Measurements from ENCODE around the gene ANO10. TPM values are rescaled to one million over a fixed set of nuclear protein-coding genes. Genes with fewer than 3 reads are reported as not detected.
A peak's percentile ranks its signal among the peaks of the same experiment; 100 is the strongest.
"Not testable (repeated sequence)": the region's sequence is repeated elsewhere in the genome, so short reads cannot be mapped to it uniquely, and the experiment has no call there.

Gene ANO10
- total RNA-seq, 2 experiments from 2014 or later, result 8.4 to 8.5 TPM

DNA sequence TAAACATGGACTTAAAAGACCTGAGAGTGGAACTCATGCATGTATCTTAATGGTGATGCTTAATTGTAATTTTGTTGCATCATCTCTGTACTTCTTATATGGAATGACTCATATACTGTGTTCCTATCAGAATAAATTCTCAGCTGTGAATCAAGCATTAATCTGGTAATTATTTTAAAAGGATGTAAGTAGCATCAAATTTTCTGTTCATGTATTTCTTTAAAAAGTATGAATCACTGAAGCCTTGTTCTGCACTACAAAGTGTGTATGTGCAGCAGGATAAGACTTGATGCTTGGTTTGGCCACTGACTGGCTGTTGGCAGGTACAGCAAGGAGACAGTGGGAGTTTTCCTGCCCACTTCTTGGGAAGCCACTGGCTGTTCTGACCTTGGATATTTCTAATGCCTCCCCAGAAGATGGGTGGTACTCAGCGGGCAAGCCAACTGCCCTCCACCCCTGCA, 123.9 kb downstream of the ANO10 start:
- peaks cover 1% of the 10 kb centered on the region for H3K27me3 Mint-ChIP-seq

DNA sequence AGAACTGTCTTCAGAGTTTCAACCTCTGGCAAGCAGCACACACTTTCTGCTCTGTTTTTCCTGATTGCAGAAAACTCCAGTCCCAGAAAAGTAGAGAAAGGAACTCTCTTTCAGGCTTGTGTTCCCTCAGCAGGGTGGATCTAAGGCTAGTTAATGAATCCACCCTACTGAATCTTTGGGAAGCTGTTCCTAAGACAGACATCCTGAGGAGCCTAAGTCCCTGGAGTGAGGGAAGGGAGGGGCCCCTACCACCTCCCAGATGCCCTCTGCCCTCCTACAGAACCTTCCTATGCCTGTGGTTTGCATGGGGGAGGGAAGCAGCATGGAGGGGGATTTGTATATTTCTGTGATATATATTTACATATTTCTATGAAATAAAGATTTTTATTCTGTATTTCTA, 124.4 kb downstream of the ANO10 start:
- Mint-ChIP-seq H3K9me3 (peaks cover under 1% of the 10 kb centered on the region), H3K36me3 (no peaks in the 10 kb centered on the region), H3K4me1 (ENCODE audit: low read depth) (peaks cover 46% of the 10 kb centered on the region), H3K4me3 (no peak overlapping the region), H3K27ac (no peak overlapping the region), H3K27me3 (peaks cover 1% of the 10 kb centered on the region)
- CTCF ChIA-PET, result no interaction called here
- no peak for DNase-seq
- POLR2A ChIA-PET, result no interaction called here
- intact Hi-C loops (cut with micrococcal nuclease), result no loop called here

More for the DNA sequence above, 123.9 kb downstream of the ANO10 start:
- H3K4me1 Mint-ChIP-seq (ENCODE audit: low read depth), result peaks cover 50% of the 10 kb centered on the region
- no peaks in the 10 kb centered on the region for H3K36me3 Mint-ChIP-seq
- no peak overlapping the region for H3K27ac Mint-ChIP-seq
- intact Hi-C loops (cut with micrococcal nuclease), result no loop called here
- ChIA-PET POLR2A (no interaction called here), CTCF (no interaction called here)
- no peak for DNase-seq
- H3K9me3 Mint-ChIP-seq, result no peaks in the 10 kb centered on the region
- no peak overlapping the region for H3K4me3 Mint-ChIP-seq

DNA sequence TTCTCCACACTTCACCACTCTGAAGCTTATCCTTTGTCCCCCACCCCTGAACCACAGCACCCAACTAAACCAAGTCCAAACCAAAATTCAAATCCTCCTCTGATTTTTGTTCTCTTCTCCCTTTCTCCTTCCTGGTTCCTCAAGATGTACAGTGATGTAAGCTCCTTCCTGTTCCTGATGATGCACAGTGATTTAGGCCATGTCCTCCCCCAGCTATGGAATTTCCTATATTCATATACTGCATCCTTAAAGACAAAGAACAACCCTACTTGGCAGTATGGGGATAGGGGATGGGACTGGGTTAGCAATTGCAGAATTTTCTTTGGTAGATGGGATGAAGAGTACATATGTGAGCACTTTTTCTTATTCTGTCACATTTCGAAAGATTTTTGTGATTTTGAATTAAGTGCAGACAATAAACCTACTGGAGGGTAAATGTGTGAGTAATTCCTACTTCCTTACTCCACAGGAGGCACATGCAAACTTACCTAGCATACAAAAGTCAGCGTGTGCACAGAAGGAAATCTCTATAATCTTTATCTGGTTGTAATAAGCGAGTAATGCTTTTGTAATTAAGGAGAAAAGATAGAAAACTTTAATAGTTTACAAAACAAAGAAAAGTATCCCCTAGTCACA, 125.0 kb downstream of the ANO10 start:
- H3K27me3 Mint-ChIP-seq, result peaks cover 1% of the 10 kb centered on the region
- ChIA-PET CTCF (no interaction called here), POLR2A (no interaction called here)
- H3K36me3 Mint-ChIP-seq, result no peaks in the 10 kb centered on the region
- peaks cover 3% of the 10 kb centered on the region for H3K9me3 Mint-ChIP-seq
- H3K27ac Mint-ChIP-seq, result no peak overlapping the region
- no peak for DNase-seq
- H3K4me1 Mint-ChIP-seq (ENCODE audit: low read depth), result peaks cover 48% of the 10 kb centered on the region
- no peak overlapping the region for H3K4me3 Mint-ChIP-seq
- intact Hi-C loops (cut with micrococcal nuclease), result no loop called here

DNA sequence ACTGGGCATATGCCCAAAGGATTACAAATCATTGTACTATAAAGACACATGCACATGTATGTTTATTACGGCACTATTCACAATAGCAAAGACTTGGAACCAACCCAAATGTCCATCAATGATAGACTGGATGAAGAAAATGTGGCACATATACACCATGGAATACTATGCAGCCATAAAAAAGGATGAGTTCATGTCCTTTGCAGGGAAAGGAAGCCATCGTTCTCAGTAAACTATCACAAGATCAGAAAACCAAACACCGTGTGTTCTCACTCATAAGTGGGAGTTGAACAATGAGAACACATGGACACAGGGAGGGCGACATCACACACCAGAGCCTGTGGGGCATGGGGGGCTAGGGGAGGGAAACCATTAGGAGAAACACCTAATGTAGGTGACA, 128.9 kb downstream of the ANO10 start:
- H3K9me3 Mint-ChIP-seq; intact Hi-C loops (cut with micrococcal nuclease); H3K4me3 Mint-ChIP-seq; H3K27ac Mint-ChIP-seq; DNase-seq; POLR2A ChIA-PET; H3K36me3 Mint-ChIP-seq; CTCF ChIA-PET; H3K27me3 Mint-ChIP-seq: not testable (repeated sequence)
- peaks cover 31% of the 10 kb centered on the region for H3K4me1 Mint-ChIP-seq (ENCODE audit: low read depth)

DNA sequence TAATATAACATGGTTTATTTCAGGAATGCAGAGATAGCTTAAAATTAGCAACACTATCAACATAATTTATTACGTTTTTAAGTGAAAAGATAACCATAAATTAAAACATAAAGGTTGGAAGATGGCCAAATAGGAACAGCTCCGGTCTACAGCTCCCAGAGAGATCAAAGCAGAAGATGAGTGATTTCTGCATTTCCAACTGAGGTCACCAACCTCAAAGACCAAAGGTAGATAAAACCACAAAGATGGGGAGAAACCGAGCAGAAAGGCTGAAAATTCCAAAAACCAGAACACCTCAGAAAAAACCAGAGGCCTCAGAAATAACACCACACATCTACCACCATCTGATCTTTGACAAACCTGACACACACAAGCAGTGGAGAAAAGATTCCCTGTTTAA, 130.0 kb downstream of the ANO10 start:
- H3K9me3 Mint-ChIP-seq; H3K27me3 Mint-ChIP-seq; intact Hi-C loops (cut with micrococcal nuclease); H3K27ac Mint-ChIP-seq; H3K4me3 Mint-ChIP-seq; POLR2A ChIA-PET; H3K36me3 Mint-ChIP-seq; DNase-seq: not testable (repeated sequence)
- H3K4me1 Mint-ChIP-seq (ENCODE audit: low read depth), result peaks cover 23% of the 10 kb centered on the region
- CTCF ChIA-PET, result interaction anchor here (0.8 kb wide), 1 partner anchor 12 kb away, joined by 4 read pairs; no protein-coding TSS in a partner anchor

DNA sequence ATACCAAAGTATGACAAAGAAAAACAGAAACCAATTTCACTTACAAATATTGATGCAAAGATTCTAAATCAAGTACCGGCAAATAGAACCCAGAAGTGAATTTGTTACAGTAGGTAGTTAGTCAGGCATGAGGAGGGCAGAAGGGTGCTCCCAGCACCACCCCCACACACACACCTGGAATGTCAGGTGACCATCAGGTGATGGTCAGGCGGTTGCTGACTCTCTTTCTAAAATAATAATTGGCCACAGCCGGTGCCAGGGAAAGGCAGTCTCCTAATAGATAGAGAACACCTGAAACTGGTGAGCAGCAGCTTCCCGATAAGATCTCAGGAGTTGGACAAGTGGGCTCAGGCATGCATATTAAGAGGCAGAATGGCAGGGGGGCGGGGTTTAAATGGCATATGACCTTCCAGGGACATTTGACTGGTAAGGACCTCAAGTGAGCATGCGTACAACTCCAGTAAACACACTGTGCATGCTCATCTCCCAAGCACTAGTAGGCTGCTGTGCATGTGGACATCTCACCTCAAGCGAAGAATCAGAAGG, 131.1 kb downstream of the ANO10 start:
- ChIA-PET CTCF (no interaction called here), POLR2A (no interaction called here)
- H3K36me3 Mint-ChIP-seq, result peaks cover 2% of the 10 kb centered on the region

DNA sequence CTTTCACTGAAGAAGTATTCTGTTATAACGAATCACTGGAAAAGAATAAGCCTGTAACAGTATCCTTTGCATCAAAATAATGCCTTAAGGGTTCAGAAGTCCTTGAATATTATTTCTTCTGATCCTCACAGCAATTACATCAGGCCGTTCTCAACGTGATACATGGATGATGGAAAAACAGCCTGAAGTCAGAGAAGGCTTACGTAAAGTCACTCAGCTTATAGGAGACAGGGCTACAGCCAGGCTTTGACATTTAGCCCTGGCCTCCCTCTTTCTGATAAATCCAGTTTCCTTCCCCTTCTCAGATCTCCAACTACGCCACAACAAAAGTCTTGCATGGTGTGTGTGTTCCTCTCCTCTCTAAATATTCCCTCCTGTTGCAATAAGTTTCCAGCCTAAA, 131.9 kb downstream of the ANO10 start:
- Mint-ChIP-seq H3K4me1 (ENCODE audit: low read depth) (peaks cover 20% of the 10 kb centered on the region), H3K27me3 (peaks cover 2% of the 10 kb centered on the region), H3K36me3 (peaks cover 2% of the 10 kb centered on the region), H3K9me3 (peaks cover 5% of the 10 kb centered on the region), H3K27ac (no peak overlapping the region), H3K4me3 (no peak overlapping the region)
- CTCF ChIA-PET, result no interaction called here
- POLR2A ChIA-PET, result no interaction called here
- intact Hi-C loops (cut with micrococcal nuclease), result no loop called here
- DNase-seq, result no peak

More for the DNA sequence above, 131.1 kb downstream of the ANO10 start:
- DNase-seq, result no peak
- Mint-ChIP-seq H3K9me3 (peaks cover 3% of the 10 kb centered on the region), H3K4me1 (ENCODE audit: low read depth) (peaks cover 20% of the 10 kb centered on the region), H3K4me3 (no peak overlapping the region), H3K27me3 (peaks cover 2% of the 10 kb centered on the region), H3K27ac (no peak overlapping the region)
- intact Hi-C loops (cut with micrococcal nuclease), result no loop called here

DNA sequence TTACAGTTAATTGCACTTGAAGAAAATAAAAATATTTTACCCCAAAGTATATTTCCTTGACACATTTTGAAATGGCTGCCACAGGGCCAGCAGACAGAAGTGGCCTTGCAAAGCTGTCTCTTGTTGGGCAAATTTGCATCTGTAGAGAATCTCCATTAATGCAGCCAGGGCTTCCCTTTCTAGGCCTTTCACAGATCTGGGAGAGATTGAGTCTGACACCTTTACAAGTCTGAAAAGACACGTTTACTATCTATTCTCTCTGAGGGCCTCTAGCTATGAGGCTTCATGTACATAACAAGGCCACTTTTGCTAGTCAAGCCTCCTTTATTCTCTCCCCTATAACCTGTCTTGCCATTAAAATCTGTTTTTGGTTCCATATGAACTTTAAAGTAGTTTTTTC, 135.9 kb downstream of the ANO10 start:
- Mint-ChIP-seq H3K27ac (no peak overlapping the region), H3K9me3 (peaks cover 2% of the 10 kb centered on the region), H3K4me1 (ENCODE audit: low read depth) (peaks cover 22% of the 10 kb centered on the region), H3K36me3 (peaks cover 4% of the 10 kb centered on the region), H3K4me3 (no peak overlapping the region), H3K27me3 (peaks cover 2% of the 10 kb centered on the region)
- no peak for DNase-seq
- POLR2A ChIA-PET, result no interaction called here
- CTCF ChIA-PET, result no interaction called here
- intact Hi-C loops (cut with micrococcal nuclease), result no loop called here

DNA sequence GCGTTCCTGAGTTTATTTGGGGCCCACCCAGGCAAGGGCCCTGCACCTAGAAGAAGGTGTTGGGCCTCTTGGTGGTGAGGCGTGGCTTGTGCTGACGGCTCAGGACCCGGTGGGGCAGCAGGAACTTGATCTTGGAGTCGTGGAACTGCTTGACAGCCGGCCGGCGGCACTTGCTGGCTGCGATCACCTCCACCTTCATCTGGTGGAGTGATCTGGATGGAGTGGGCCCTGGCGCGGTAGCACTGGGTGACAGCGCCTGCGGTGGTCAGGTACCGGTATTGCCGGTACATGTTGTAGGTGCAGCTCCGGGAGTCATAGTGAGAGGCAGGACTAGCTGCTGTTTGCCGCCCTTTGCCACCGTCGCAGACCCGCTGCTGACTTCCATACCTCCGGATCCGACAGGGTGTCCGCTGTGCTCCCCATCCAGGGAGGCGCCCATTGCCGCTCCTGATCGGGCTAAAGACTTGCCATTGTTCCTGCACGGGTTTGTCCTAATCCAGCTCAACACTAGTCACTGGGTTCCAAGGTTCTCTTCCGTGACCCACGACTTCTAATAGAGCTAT, 136.8 kb downstream of the ANO10 start:
- CTCF ChIA-PET, result no interaction called here
- H3K9me3 Mint-ChIP-seq, result peaks cover 2% of the 10 kb centered on the region
- intact Hi-C loops (cut with micrococcal nuclease), result no loop called here
- peaks cover 2% of the 10 kb centered on the region for H3K27me3 Mint-ChIP-seq
- no peak for DNase-seq
- POLR2A ChIA-PET, result no interaction called here
- peaks cover 4% of the 10 kb centered on the region for H3K36me3 Mint-ChIP-seq
- no peak overlapping the region for H3K27ac Mint-ChIP-seq
- no peak overlapping the region for H3K4me3 Mint-ChIP-seq
- H3K4me1 Mint-ChIP-seq (ENCODE audit: low read depth), result peaks cover 15% of the 10 kb centered on the region

DNA sequence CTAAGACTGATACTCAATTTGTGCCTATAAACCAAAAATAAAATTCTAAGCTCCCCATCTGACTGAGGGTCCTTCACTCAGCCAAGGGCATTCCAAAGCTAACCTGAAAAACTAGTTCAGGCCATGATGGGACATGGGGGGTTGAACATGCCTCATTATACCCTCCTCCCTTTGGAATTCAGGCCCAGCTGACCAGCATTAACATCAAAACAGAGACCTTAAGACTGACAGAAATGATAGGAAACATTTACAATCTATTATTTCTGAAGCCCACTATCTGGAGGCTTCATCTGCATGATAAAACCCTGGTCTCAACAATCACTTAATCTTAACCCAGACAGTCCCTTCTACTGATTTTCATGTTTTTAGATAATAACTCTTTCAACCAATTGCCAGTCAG, 140.4 kb downstream of the ANO10 start:
- intact Hi-C loops (cut with micrococcal nuclease), result no loop called here
- peaks cover 3% of the 10 kb centered on the region for H3K36me3 Mint-ChIP-seq
- H3K27me3 Mint-ChIP-seq, result no peaks in the 10 kb centered on the region
- POLR2A ChIA-PET, result no interaction called here
- no peak overlapping the region for H3K4me3 Mint-ChIP-seq
- peaks cover 39% of the 10 kb centered on the region for H3K4me1 Mint-ChIP-seq (ENCODE audit: low read depth)
- H3K9me3 Mint-ChIP-seq, result peaks cover 2% of the 10 kb centered on the region
- H3K27ac Mint-ChIP-seq, result no peak overlapping the region
- no peak for DNase-seq
- CTCF ChIA-PET, result no interaction called here

DNA sequence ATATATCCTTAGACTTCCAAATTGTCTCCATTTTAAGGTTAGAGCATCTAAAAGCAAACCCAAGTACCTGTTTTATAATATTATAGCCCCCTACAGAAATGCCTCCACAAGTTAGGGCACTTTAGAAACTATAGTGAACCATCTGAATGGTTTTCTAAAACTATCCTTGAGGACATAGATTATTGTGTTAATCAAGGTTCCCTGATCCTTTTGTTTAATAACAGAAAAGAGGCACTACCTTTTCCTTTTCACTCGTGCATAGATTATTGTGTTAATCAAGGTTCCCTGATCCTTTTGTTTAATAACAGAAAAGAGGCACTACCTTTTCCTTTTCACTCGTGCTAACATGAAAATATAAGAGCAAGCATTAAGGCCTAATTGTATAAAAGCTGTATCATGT, 143.0 kb downstream of the ANO10 start:
- DNase-seq, CTCF ChIA-PET, H3K36me3 Mint-ChIP-seq, H3K27me3 Mint-ChIP-seq, H3K9me3 Mint-ChIP-seq, POLR2A ChIA-PET, H3K27ac Mint-ChIP-seq, H3K4me3 Mint-ChIP-seq: not testable (repeated sequence)
- H3K4me1 Mint-ChIP-seq (ENCODE audit: low read depth), result peaks cover 39% of the 10 kb centered on the region
- intact Hi-C loops (cut with micrococcal nuclease), result loop anchor here (1.0 kb wide), 1 partner anchor 90 kb away; no protein-coding TSS in a partner anchor

DNA sequence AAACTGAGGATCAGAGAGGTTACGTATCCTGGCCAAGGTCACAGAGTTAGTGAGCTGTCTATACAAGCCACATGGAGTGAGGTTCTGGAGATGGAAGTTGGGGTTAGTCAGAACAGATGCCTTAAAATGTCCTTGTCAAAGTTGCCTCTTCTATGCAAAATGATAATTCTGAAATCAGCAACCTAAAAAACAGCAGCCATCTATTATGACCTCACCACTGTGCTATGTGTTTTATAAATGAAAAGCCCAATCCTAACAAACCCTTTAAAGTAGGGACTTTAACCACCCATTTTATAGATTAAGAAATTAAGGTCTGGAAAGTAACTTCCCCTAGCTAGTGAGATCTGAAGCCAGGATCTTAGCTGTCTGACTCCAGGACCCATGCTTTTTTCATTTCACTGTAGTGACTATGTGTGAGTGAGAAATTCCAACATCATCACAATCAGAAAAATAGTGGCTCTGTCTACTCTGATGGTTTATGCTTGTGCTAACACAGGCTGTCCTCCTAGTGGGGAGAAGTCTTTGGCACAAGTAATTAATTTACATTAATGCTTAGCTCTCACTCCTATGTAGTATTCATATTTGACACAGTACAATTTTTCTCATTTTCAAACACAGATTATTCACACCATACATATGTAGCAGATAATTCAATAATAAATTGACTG, 143.6 kb downstream of the ANO10 start:
- Mint-ChIP-seq H3K4me3 (peak overlapping the region; percentile 11), H3K27me3 (no peaks in the 10 kb centered on the region), H3K27ac (peak overlapping the region; percentile 88), H3K9me3 (no peaks in the 10 kb centered on the region), H3K4me1 (ENCODE audit: low read depth) (peaks cover 38% of the 10 kb centered on the region), H3K36me3 (peaks cover 2% of the 10 kb centered on the region)
- no peak for DNase-seq
- POLR2A ChIA-PET, result no interaction called here
- CTCF ChIA-PET, result interaction anchor here (0.6 to 1.1 kb wide), 3 partner anchors 35 to 254 kb away, joined by 3 to 4 read pairs (median 3); no protein-coding TSS in a partner anchor
- intact Hi-C loops (cut with micrococcal nuclease), result loop anchor here (1.0 kb wide), 1 partner anchor 89 kb away; no protein-coding TSS in a partner anchor
